CD14-positive monocyte (primary cell): ENCODE results near the gene STPG3. TPM values are rescaled to one million over a fixed set of nuclear protein-coding genes. Genes with fewer than 3 reads are reported as not detected.

ENCODE experiments used
- DNase-seq, 3 donors: peaks; one replicate each; pipeline ENCODE4 v3.0.0-alpha.2; 2011 to 2022
- H2AFZ ChIP-seq: 2 replicates; pipeline ENCODE4 v1.6.0; 2012; ENCODE audit warnings: mild to moderate bottlenecking, low read depth, low read length, inconsistent platforms; ENCODE audit not compliant: insufficient read depth, poor library complexity, severe bottlenecking
- H3K27ac ChIP-seq, 2 donors: 1 replicate in 1 of 2; 2 replicates in 1 of 2; pipeline ENCODE4 v1.5.1; 2012 to 2013; ENCODE audit warnings: low read length in 2 of 2, control low read depth in 1 of 2, inconsistent platforms in 1 of 2, low read depth in 1 of 2, mild to moderate bottlenecking in 1 of 2
- H3K27me3 ChIP-seq, 2 donors: one replicate each; pipeline versions ENCODE4 v1.6.0 to v1.6.1; 2011 to 2013; ENCODE audit warnings: low read length in 2 of 2; ENCODE audit not compliant: control insufficient read depth in 2 of 2, insufficient read depth in 2 of 2
- H3K36me3 ChIP-seq, 2 donors: replicated peaks in 1 of 2; 1 replicate in 1 of 2; 2 replicates in 1 of 2; pipeline versions ENCODE4 v1.5.1 to v1.6.1; 2012 to 2013; ENCODE audit warnings: low read length in 2 of 2, control low read depth in 1 of 2, inconsistent platforms in 1 of 2, mild to moderate bottlenecking in 1 of 2; ENCODE audit not compliant: insufficient read depth in 2 of 2, control insufficient read depth in 1 of 2
- H3K4me1 ChIP-seq, 2 donors: 1 replicate in 1 of 2; 2 replicates in 1 of 2; pipeline versions ENCODE4 v1.5.1 to v1.6.1; 2012 to 2013; ENCODE audit warnings: low read length in 2 of 2, control low read depth in 1 of 2, inconsistent platforms in 1 of 2, mild to moderate bottlenecking in 1 of 2, moderate library complexity in 1 of 2; ENCODE audit not compliant: insufficient read depth in 2 of 2, control insufficient read depth in 1 of 2
- H3K4me2 ChIP-seq: replicated peaks from 2 replicates; pipeline ENCODE3; 2012; ENCODE audit warnings: low read length, moderate library complexity, mild to moderate bottlenecking; ENCODE audit not compliant: poor library complexity, severe bottlenecking; ENCODE audit errors: extremely low read depth
- H3K4me3 ChIP-seq, 3 experiments: fragments of 200-600 bp in 1 of 3; sonication (generic) in 1 of 3; replicated peaks in 1 of 3; 1 replicate in 2 of 3; 2 replicates in 1 of 3; pipeline ENCODE4 v1.5.1; 2011 to 2013; ENCODE audit warnings: low read length in 3 of 3, mild to moderate bottlenecking in 3 of 3, control low read depth in 2 of 3, low read depth in 2 of 3, inconsistent platforms in 1 of 3, moderate library complexity in 1 of 3
- H3K79me2 ChIP-seq: 2 replicates; pipeline ENCODE4 v1.6.0; 2012; ENCODE audit warnings: mild to moderate bottlenecking, control low read depth, inconsistent platforms, low read length, moderate library complexity; ENCODE audit not compliant: insufficient read depth
- H3K9ac ChIP-seq: 2 replicates; pipeline ENCODE4 v1.6.0; 2017; ENCODE audit warnings: low read length, mild to moderate bottlenecking; ENCODE audit not compliant: insufficient read depth, poor library complexity, severe bottlenecking
- H3K9me3 ChIP-seq, 2 donors: replicated peaks in 1 of 2; 1 replicate in 1 of 2; 2 replicates in 1 of 2; pipeline versions ENCODE4 v1.5.1 to v1.6.1; 2012 to 2013; ENCODE audit warnings: low read length in 2 of 2, control low read depth in 1 of 2; ENCODE audit not compliant: control insufficient read depth in 1 of 2, insufficient read depth in 1 of 2
- H4K20me1 ChIP-seq: 2 replicates; pipeline ENCODE4 v1.6.0; 2012; ENCODE audit warnings: mild to moderate bottlenecking, low read length, control low read depth, moderate library complexity; ENCODE audit not compliant: insufficient read depth
- H3K27ac Mint-ChIP-seq, 7 donors: one replicate each; pipeline ENCODE4 v1.8.0; 2020; ENCODE audit warnings: mild to moderate bottlenecking in 7 of 7, mixed read lengths in 7 of 7, moderate library complexity in 6 of 7, inconsistent platforms in 2 of 7
- H3K27me3 Mint-ChIP-seq, 3 donors: one replicate each; pipeline ENCODE4 v1.8.0; 2021 to 2022; ENCODE audit warnings: low read depth in 3 of 3, mild to moderate bottlenecking in 3 of 3, mixed read lengths in 3 of 3, moderate library complexity in 3 of 3, inconsistent platforms in 1 of 3
- H3K36me3 Mint-ChIP-seq, 2 donors: one replicate each; pipeline ENCODE4 v1.8.0; 2020; ENCODE audit warnings: mixed read lengths in 2 of 2, inconsistent platforms in 1 of 2, mild to moderate bottlenecking in 1 of 2
- H3K4me1 Mint-ChIP-seq: one replicate; pipeline ENCODE4 v1.8.0; 2020; ENCODE audit warnings: mild to moderate bottlenecking, mixed read lengths
- H3K4me3 Mint-ChIP-seq, 2 donors: one replicate each; pipeline ENCODE4 v1.8.0; 2020; ENCODE audit warnings: mild to moderate bottlenecking in 2 of 2, mixed read lengths in 2 of 2, moderate library complexity in 1 of 2
- H3K9me3 Mint-ChIP-seq, 7 donors: one replicate each; pipeline ENCODE4 v1.8.0; 2020 to 2022; ENCODE audit warnings: mixed read lengths in 7 of 7, mild to moderate bottlenecking in 6 of 7, moderate library complexity in 6 of 7, inconsistent platforms in 2 of 7
- WGBS: methylation state at CpG from one replicate; pipeline ENCODE4 v1.1.5; 2013; ENCODE audit warnings: missing lambda C conversion rate; ENCODE audit not compliant: insufficient coverage; 5-methylcytosine and 5-hydroxymethylcytosine counted together
- intact Hi-C, 2 donors: fragments of 100-400 bp; cut with micrococcal nuclease; formaldehyde crosslinking; loops; one replicate each; pipeline versions ENCODE4 v1.15.0 to v1.15.1; 2023
- polyA plus RNA-seq, 3 donors: library from polyadenylated mRNA; depleted of rRNA in 1 of 3; unstranded in 2 of 3; stranded (reverse) in 1 of 3; fragments of 300-500 nt in 2 of 3; fragments of >200 nt in 1 of 3; fragmentation: Illumina TruSeq in 2 of 3; gene quantifications; 1 replicate in 2 of 3; 2 replicates in 1 of 3; pipeline ENCODE4 v1.2.3, GENCODE V29; 2012 to 2021
- TF ChIP-seq, protein P1 (sequence below): fragments of 200-600 bp; IDR thresholded peaks from one replicate; pipeline ENCODE4 v1.8.0; 2022; ENCODE audit warnings: antibody characterized with exemption, mild to moderate bottlenecking

STPG3 gene
- polyA plus RNA-seq, 3 donors, result not detected

DNA sequence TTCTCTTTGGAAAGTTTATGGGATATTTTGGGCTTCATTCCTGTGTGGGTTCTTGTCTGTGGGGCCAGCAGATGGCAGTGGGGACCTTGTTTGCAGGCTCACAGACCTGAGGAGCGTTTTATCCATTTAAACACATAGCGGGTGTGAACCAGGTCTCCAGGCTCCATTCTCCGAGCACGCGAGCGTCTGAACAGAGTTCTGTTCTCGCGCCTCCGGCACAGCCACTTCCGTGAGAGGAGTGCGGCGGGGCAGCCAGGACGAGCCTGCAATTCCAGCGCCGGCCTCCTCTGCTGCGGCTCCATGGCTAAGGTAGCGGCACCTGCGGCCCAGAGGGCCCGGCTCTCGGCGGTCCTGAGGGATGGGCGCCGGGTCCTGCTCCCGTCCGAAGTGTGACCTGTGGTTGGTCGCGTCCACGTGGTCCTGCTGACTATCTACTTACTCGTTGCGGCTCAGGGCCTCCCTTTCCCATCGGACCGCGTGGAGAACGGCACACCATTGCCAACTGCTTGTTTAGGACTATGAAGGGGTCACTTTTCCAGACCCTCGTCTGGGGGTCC is 43.7 kb downstream of the STPG3 start:
- Histone ChIP-seq H3K4me3 (peak overlapping the region in 1 of 3 experiments; percentile 54), H3K79me2 (no peaks in the 10 kb centered on the region), H3K36me3 (no peaks in the 10 kb centered on the region), H3K4me2 (peak overlapping the region; percentile 69), H3K9me3 (peaks cover 13 to 16% of the 10 kb centered on the region in 2 donors), H2AFZ (peak overlapping the region; percentile 56), H3K4me1 (peaks cover 6 to 8% of the 10 kb centered on the region in 2 donors), H3K9ac (no peak overlapping the region), H3K27me3 (peaks cover 30 to 61% of the 10 kb centered on the region in 2 donors), H3K27ac (no peak overlapping the region), H4K20me1 (no peaks in the 10 kb centered on the region)
- peaks cover 5 to 22% (median 15%) of the 10 kb centered on the region in 7 donors for H3K9me3 Mint-ChIP-seq
- H3K27me3 Mint-ChIP-seq, result peaks cover 63 to 66% (median 65%) of the 10 kb centered on the region in 3 donors
- peak overlapping the region in 1 of 7 donors; percentile 25 for H3K27ac Mint-ChIP-seq
- peaks cover under 1 to 9% of the 10 kb centered on the region in 2 donors for H3K36me3 Mint-ChIP-seq
- peaks cover 10% of the 10 kb centered on the region for H3K4me1 Mint-ChIP-seq
- intact Hi-C loops, result loop anchor here (2.0 to 10.0 kb wide), 3 partner anchors 112 to 230 kb away; partner anchors contain the start of gene ENTPD8 (in 1 of the 2)
- 14% methylated on average over 35 of the region's 35 CpGs for WGBS
- H3K4me3 Mint-ChIP-seq, result peak overlapping the region; percentile 34 to 87
- TF ChIP-seq, protein P1, sequence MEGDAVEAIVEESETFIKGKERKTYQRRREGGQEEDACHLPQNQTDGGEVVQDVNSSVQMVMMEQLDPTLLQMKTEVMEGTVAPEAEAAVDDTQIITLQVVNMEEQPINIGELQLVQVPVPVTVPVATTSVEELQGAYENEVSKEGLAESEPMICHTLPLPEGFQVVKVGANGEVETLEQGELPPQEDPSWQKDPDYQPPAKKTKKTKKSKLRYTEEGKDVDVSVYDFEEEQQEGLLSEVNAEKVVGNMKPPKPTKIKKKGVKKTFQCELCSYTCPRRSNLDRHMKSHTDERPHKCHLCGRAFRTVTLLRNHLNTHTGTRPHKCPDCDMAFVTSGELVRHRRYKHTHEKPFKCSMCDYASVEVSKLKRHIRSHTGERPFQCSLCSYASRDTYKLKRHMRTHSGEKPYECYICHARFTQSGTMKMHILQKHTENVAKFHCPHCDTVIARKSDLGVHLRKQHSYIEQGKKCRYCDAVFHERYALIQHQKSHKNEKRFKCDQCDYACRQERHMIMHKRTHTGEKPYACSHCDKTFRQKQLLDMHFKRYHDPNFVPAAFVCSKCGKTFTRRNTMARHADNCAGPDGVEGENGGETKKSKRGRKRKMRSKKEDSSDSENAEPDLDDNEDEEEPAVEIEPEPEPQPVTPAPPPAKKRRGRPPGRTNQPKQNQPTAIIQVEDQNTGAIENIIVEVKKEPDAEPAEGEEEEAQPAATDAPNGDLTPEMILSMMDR, result no peak
- no peak for DNase-seq

- no peaks in the 10 kb centered on the region for H4K20me1 ChIP-seq
- no peak overlapping the region for H3K27ac ChIP-seq
- Mint-ChIP-seq H3K4me1 (peaks cover 13% of the 10 kb centered on the region), H3K27ac (peak overlapping the region in 1 of 7 donors; percentile 25), H3K9me3 (peaks cover 5 to 25% (median 16%) of the 10 kb centered on the region in 7 donors), H3K36me3 (peaks cover 3 to 12% of the 10 kb centered on the region in 2 donors), H3K27me3 (peaks cover 68 to 70% (median 69%) of the 10 kb centered on the region in 3 donors), H3K4me3 (peak overlapping the region; percentile 34 to 74)
- H2AFZ ChIP-seq, result peak overlapping the region; percentile 56
- intact Hi-C loops, result loop anchor here (2.0 to 10.0 kb wide), 3 partner anchors 111 to 229 kb away; partner anchors contain the start of gene ENTPD8 (in 1 of the 2)
- H3K27me3 ChIP-seq, result peaks cover 35 to 67% of the 10 kb centered on the region in 2 donors
- TF ChIP-seq, protein P1, result peak; percentile 74
- H3K4me1 ChIP-seq, result peaks cover 6 to 9% of the 10 kb centered on the region in 2 donors
- no peaks in the 10 kb centered on the region for H3K36me3 ChIP-seq
- no peak overlapping the region for H3K9ac ChIP-seq
- H3K9me3 ChIP-seq, result peaks cover 13 to 19% of the 10 kb centered on the region in 2 donors
- peak overlapping the region; percentile 69 for H3K4me2 ChIP-seq
- DNase-seq, result peak in 2 of 3 donors; percentile 29 to 41
- WGBS, result under 1% methylated on average over 71 of the region's 76 CpGs
- peak overlapping the region in 1 of 3 experiments; percentile 54 for H3K4me3 ChIP-seq
- H3K79me2 ChIP-seq, result no peaks in the 10 kb centered on the region
These were observed 44.2 kb downstream of the STPG3 start for GRCh38 chr9:137295238-137295811.
